SH-SY5Y (cell line): ENCODE measurements around the gene AQP1.

Experiments used
- GATA2 ChIP-seq: IDR thresholded peaks from 2 replicates; pipeline ENCODE4 v1.6.1; 2011; ENCODE audit warnings: mild to moderate bottlenecking, low read depth, low read length
- GATA3 ChIP-seq: IDR thresholded peaks from 2 replicates; pipeline ENCODE4 v1.6.1; 2011; ENCODE audit warnings: low read depth, mild to moderate bottlenecking, low read length, moderate library complexity

DNA sequence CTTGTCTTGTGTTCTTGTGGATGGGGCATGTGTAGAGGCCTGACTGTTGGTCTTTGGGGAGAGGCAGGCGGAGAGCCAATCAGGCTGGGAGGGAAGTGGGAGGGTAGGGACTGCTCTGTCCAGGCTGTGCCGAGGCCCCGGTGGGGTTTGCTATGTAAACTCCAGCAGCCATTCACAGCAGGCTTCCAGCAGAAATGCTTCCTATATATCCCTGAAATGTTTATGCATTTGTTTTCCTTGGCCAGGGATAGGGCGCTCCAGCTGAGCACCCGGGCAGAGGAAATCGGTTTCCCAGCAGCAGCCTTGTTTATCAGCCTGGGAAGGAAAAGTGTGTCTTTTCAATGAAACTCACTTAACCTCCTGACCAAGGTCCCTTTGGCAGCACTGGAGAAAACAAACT, 18.3 kb upstream of the AQP1 start:
- TF ChIP-seq GATA2 = no peak
- no peak for TF ChIP-seq GATA3
